NCI-H2081 treated with DMSO at 0.1 percent for 48 hours (cell line): Measurements from ENCODE around the gene PCSK1.
"Not testable (repeated sequence)": the region's sequence is repeated elsewhere in the genome, so short reads cannot be mapped to it uniquely, and the experiment has no call there.

Experiments used
- DNase-seq: peaks from one replicate; lab custom pipeline; 2025; lab: John Stamatoyannopoulos, UW

Gene PCSK1

DNA sequence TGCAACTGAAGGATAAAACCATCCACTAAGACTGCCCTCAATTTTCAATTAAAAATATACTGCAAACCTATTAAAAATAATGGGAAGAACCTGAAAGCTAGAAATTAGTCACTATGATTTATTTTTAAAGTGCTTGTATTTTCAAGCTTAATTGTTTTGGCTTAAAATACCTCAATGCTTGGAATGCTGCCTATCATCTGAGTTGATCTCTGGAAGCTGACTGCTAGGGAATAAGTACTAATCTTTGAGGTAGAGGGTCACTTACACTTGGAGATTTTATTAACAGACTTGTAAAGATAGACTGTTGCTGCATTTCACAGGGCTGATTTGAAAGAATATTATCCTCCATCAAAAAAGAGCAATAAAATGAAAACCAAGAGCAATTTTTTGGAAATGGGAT lies 6.2 kb downstream of the PCSK1 start:
- no peak for DNase-seq

DNA sequence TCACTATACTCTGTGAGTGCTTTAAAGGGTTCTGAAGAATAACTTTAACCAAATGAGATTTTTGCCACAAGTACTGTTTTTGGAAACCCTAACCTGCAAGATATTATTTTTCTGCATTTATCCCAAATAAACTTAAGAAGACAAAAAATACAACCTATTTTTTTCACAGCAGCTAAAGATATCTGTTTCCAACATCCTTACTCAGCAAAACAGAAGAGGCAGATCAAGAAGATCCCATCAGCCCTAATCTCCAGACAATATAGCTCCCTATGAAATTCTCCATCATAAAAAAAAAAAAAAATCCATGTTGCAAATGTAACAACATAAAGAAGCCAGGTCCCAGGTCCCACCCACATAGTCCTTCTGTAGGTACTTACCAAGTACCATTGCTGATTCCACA lies 7.6 kb downstream of the PCSK1 start:
- DNase-seq = no peak

DNA sequence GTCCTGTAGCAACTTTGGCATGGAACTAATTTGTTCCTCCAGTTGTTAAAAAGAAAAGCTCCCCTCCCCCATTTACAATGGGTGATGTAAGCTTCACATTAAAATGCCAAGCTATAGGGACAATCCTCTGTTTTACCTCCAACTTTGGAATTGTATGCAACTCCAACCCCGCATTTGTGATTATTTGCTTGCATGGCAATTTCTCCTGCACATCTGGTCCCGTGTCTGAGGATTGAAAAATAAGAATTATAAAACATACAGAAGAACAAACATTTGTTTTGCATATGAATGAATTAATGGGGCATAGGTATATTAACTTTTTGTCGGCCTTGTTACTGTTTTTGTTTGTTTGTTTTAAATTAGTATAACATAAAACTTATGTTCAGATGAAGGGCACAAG lies 17.2 kb downstream of the PCSK1 start:
- DNase-seq = no peak

DNA sequence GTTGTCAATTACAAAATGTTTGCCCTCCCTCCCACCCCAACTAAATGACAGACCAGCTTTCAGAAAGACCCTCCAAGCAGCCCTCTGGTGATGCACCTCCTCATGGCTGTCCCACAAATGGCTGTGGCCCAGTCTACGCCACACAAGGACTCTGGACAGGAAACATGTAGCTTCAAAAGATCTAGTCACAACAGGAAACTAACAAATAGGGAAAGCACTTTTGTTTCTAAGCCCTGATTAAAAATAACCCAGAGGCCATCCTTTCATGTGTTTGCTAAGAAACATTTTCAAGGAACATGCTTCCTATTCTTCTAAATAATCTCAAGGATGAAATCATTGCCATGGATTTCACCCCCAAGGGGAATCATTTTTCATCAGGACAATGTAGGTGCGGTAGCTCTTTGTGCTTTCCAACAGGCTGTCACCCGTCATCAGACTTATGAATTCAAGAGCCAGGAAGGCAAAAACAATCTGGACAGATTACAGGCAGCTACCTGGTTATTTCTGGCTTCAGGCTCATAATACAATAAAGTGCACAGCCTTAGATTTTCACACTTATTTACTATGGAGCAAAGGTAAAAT lies 20.1 kb downstream of the PCSK1 start:
- no peak for DNase-seq

DNA sequence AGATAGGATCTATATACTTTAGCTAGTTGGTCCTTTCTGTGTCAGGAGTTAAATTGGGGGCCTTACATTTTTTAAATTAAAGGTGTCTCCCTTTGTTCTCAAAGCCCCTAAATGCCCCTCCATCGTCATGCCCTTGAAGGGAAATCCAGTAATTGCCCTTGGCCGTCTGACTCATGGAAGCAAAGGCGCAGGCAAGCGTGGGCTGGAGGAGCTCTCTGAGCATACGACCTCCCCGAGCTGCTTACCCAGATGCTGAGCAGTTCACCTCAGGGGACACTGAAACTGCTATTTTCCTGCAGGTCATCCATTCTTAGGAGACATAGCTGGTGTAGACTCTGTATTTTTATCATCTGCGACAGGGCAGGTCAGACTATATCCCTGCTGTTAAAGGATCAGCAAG lies 23.0 kb downstream of the PCSK1 start:
- DNase-seq = no peak

DNA sequence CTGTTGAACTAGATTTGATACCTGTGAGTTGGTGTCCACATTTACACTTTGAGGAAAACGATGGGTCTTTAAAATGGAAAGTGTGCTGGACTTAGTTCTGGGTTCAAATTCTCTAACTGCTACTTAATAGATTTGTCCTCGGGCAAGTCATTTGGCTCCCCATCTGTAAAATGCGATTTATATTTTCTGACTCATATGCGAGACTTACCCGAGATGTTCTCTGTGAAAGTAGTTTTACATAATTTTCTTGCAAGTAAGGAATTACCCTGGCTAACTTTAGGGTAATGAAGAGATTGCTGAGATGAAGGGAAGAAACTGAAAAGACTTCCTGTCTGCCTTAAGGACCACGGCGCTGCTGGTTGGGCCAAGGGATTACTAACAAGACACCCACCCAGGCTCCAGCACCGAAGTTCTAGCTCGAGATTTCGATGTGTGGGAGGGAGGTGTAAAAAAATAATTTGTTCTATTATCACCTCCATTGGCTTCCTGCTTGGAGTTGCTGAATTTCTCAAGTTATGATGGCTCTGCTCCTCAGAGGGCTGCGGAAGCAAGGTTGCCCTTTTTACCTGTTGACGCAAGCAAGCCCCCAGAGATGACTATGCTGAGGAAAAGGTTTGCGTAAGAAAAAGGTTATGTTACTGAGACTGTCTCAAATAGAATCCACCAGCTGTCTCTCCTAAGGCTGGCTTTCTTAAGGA lies 24.1 kb downstream of the PCSK1 start:
- no peak for DNase-seq

DNA sequence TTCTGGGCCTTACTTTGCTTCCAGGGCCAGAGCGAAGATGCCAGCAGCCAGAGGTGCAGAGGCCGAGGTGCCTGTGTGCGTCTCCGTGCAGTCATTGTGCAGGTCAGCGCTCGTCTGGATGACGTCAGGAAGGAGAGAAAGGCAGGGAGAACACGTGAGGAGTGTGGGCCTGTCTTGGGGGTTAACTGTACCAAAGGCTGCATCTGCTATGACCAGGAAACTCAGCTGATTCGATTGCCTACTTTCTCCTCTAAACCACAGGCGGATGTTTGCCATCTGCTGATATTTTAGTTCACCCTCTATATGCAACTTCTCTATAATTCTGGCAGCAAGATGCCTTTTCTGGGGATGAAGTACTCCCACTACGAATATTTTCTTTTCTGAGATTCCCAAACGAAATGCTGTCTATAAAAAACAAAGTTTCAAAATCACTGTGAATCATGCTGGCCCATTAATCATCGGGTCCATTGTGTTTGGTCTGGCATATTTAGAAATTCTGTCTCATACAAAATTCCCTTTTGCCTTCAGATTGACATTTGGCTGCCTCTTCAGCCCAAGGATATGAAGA lies 24.8 kb downstream of the PCSK1 start:
- DNase-seq = no peak

DNA sequence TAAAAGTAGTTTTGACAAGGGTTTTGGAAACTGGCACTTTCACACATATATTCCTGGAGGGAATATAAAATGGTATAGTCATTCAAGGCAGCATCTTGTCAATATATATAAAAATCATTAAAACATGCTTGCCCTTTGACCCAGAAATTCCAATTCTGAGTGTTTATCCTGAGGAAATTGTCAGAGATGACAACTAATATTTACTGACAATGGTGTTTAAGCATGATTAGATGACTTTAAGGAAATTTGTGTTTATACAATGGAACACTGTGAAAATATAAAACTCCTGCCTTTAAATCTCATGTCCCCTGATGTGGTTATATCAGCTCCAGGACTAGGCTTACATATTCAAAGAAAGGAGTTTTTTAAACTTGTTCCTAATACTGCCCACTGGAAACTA lies 25.6 kb downstream of the PCSK1 start:
- DNase-seq = no peak

DNA sequence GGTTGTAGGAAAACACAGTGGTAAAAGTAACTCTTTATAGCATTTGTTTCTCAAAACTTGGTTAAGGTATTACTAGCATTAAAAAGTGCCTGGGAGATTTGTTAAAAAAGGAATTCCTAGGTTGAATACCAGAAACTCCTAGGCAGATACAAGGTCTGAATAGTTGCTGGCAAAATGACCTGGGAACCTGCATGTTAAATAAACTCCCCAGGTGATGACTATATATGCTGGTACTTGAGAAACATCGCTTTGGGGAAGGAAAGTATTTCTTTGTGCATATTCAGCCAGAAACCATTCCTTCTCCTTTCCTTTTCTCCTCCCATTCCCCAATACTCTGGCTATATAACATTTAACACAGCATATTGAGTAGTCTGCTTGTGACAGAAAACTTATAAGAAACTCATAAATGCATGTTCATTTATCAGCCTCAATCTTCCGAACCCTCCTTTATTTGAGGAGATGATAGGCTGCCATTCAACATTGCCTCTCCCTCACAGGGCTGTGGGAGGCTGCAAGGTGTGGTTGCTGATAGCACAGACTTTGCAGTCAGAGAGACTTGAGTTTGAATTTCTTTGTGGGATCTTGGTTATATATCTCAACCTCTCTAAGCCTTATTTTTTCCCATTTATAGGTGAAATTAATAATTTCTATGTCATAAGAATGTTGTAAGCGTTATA lies 28.7 kb downstream of the PCSK1 start:
- no peak for DNase-seq

DNA sequence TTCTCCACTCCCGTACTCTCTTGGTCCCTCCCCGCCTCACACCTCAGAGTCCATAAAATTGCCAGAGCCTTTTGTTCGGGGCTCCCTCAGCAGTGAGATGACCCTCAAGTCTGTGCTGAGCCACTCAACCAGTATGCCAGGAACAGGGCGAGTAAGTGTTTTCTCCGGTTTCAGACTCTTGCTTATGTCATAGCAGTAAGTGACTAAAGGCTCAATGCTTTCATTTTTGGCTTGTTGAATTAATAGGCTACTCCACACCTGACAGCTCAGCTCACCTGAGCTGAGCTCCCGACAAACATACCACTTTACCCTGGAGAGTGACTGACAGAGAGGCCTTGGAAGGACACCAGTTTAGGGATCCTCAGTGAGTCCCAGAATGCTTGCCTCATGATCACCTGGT lies 30.5 kb downstream of the PCSK1 start:
- no peak for DNase-seq

DNA sequence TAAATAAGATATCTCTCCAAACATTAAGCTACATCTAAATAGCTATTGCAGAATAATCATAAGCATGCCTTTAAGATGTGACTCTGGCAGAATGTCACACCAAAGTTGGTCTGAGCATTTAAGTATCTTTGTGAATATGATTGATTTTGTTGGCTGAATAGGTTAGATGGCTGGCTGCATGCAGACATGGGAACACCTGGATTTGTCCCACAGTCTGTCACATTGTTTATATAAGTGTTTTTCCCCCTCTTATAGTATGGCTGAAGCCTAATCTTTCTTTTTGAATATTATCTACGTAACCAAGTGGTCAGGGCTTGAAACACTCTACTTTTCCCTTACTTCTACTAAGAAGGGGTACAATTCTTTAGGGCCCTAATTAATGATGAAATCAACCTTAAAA lies 36.2 kb downstream of the PCSK1 start:
- no peak for DNase-seq

DNA sequence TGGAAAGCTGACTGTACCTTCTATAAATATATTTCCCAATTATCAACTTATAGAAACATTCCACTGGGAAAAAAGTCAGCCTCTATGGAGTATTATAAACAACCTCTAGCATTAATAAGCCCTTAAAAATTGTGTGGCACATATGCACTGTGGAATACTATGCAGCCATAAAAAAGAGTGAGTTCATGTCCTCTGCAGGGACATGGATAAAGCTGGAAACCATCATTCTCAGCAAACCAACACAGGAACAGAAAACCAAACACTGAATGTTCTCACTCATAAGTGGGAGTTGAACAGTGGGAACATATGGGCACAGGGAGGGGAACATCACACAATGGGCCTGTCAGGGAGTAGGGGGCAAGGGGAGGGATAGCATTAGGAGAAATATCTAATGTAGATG lies 37.8 kb downstream of the PCSK1 start:
- not testable (repeated sequence) for DNase-seq

DNA sequence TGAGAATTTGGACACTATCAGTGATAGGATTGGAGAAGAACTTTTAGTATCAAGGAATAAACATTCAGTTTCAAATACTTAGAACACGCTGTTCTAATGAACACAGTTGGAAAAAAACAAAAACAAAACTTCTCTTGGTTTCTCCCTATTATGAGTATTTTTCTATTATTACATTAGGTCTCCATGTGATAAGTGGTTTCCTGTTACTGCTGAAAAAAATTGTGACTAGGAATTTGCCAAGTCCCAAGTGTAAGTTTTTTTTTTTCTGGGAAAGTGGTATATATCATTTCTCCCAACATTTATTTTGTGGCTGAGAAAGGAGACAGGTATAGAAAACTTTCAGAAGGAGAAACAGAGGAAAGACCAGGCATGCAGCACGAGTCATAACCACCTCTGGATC lies 41.1 kb downstream of the PCSK1 start:
- DNase-seq = no peak

DNA sequence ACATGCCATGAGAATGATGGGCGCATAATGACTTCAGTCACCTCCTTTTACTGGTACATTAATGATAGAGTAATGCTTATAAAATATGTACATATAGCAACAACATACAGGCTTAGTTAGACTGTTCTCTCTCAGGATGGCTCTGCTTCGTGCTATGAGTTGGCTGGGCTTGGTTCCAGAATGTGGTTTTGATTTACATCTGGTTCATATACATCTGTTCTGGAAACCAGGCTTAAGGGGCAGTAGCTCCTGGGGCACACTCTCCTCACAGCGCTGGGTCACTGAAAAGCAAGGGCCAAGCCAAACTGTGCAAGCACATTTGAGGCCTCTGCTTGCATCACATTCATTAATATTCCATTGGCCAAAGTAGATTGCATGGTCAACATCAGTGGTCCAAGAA lies 44.9 kb downstream of the PCSK1 start:
- DNase-seq = no peak

DNA sequence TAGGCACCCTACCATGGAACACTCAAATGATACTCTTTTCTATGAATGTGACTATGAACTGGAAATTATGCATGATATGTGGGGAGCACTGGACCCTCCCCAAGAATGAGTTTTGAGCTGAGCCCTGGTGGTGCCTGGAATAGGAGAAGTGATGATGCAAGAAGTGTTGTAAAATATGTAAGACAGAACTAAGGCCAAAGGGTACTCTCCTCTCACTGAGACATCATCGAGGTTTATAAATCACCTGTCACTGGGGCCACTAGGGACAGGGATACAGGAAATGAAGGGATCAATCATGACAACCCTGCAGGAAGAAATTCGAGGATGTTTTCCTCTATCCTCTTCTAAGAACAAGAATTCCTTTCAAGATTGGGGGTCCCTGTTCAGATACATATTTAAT lies 45.4 kb downstream of the PCSK1 start:
- DNase-seq = no peak

DNA sequence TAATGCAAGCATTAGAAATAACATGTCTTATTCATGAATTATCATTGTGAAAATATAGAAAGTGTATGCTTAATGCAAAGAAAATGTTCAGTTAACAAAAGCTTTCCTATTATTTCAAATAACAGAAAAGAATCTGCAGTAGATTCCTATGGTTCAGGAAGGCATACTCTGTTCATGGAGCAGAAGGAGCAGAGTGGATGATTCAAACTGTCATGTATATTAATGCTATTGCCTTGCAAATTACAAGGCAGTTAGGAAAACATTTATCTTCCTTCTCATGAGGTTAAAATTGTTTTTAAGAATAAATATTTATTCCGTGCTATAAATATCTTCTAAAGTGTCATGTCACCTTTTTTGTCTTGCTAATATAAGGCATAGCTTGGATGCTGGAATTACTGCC lies 47.5 kb downstream of the PCSK1 start:
- no peak for DNase-seq

DNA sequence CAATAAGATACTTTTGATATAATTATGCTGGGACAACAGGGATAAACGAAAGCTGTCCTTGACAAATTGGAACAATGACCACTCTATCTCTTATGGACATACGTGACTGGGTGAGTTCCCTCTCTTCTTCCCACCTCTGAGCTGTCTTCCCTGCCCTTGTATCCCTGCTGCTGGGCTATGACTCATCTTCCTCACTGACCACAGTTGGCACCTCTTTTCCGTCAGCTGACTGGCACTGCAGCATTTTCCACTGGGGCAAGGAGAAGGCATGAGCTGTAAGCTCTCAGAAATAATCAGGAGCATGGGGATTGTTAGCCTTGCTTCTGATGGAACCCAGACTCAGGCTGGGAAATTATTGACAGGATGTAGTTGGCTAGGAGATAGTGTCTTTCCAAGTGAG lies 48.7 kb downstream of the PCSK1 start:
- no peak for DNase-seq

DNA sequence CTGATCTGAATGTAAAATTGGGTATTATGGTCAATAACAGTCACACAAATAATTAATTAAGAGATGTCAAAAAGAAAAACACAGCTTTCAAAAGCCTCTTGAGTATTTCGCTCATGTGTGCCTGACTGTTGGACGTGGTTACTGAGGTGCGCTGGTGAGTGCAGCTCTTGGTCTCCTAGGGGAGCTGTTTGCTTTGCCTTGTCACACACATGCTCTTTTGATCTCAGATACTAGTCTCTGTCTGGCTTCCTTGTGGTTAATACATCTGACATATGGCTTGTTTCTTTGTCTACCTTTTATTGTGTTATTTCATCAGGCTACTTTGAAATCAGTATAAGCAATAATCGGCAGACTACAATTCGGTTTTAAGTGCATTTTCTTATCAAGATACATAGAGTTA lies 51.5 kb downstream of the PCSK1 start:
- no peak for DNase-seq

DNA sequence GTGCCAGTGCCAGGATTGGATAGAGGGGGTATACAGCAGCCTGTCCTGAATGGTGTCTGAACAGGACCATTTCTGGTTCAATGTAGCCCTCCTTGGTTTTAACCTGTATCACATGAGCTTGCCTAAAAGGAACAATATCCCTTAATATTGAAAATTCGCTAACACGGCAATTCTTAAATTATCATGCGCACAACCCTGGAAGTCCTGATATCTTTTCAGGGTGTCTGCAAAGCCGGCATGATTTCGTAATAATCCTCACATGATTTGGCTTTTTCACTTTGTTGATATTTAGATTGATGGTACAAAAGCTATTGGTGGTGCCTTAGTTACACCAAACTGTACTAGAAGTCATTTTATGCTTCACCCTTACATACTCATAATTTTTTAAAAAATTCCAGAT lies 53.2 kb downstream of the PCSK1 start:
- no peak for DNase-seq

DNA sequence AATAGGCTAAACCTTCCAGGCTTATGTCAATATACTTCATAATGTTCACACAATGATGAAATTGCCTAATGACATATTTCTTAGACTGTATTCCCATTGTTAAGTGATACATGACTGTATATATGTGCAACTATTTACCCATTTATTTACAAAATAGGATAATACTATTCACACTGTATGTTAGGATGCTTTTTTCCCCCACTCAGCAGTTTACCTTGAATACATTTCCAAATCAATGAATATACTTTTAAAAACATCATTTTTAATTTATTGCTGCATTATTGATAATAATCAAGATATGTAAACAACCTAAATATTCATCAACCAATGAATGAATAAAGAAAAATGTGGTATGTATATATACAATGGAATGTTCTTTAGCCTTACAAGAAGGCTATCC lies 55.5 kb downstream of the PCSK1 start:
- DNase-seq = no peak

DNA sequence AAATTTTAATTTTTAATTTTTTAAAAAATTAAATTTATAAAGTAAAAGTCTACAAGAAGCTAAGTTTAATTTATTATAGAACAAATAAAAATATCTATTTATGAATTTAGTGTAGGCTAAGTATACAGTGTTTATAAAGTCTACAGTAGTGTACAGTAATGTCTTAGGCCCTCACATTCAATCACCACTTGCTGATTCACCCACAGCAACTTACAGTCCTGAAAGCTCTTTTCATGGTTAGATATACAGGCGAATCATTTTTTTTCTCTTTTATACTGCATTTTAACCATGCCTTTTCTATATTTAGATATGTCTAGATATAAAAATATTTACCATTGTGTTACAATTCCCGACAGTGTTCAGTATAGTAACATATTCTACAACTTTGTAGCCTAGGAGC lies 55.9 kb downstream of the PCSK1 start:
- no peak for DNase-seq

DNA sequence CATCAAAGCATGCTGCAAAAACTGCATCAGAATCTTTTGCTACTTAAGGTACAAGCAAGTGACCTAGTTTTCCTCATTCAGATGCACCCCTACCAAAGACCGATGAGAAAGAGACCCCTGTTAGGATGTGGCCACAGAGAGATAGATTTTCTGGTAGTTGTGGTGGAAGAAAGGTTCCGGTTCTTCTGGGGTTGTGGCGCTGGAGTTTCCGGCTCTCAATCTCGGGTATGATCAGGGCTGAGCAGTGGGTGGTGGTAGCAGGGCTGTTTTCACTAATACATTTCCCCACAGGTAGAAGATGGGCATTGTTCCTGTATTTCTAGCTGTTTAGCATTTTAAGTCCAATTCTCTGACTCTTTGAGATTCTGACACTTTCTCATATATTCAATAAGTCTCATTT lies 58.4 kb downstream of the PCSK1 start:
- DNase-seq = no peak

DNA sequence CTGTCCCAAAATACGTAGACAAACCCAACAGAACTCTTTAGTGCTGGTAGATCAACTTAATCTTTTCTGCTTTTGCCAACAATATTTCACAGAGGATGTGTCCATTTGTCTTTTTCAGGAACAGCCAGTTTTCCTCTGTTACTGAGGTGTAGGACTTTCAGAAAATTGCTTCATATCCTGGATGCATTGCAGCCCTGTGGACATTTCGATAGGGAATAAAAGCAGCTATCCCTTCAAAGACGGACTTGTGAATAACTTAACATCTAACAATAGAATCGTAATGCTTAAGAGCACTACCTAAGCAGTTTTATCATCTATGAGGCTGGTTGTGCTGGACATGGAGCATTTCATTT lies 59.7 kb downstream of the PCSK1 start:
- no peak for DNase-seq
